ENCODE results near the gene ACSS1. TPM values are rescaled to one million over a fixed set of nuclear protein-coding genes. Genes with fewer than 3 reads are reported as not detected.

ACSS1 gene
- total and polyA plus RNA-seq, 2 of the 8 experiments (the other 6 are each of a cell fraction or from before 2014, with no cell fraction given): 2.6 to 3.4 TPM

GRCh38 chr20:25088267-25088666 is 30.3 kb upstream of the ACSS1 start:
- Histone ChIP-seq H2BK120ac (replicated peaks; ENCODE audit: low read depth, low read length) (no peak overlapping the region), H3K23ac (ENCODE audit: insufficient read length) (no peak overlapping the region), H3K4me1 (replicated peaks in 1 of 4; ENCODE audit: control insufficient read depth in 3 of 4, insufficient read depth in 4 of 4, low read length in 3 of 4) (peaks cover 0 to 10% (median 4%) of the 10 kb centered on the region in 4 experiments; a peak in 5 of 7 replicates), H3K18ac (ENCODE audit: extremely low read depth, low read length) (no peak overlapping the region), H3K9me3 (ENCODE audit: insufficient read depth in 2 of 2, low read depth in 1 of 2, low read length in 1 of 2) (no peaks in the 10 kb centered on the region), H2BK12ac (ENCODE audit: low read depth, low read length) (no peak overlapping the region), H3K4ac (replicated peaks; ENCODE audit: insufficient read length, low read depth, low read length) (no peak overlapping the region), H3K36me3 (ENCODE audit: control insufficient read depth in 2 of 4, insufficient read depth in 4 of 4, low read length in 3 of 4) (no peaks in the 10 kb centered on the region), H3K23me2 (ENCODE audit: low read depth, low read length) (peaks cover 2% of the 10 kb centered on the region; the same call in 1 of the 2 replicates), H3K4me2 (ENCODE audit: insufficient read depth in 1 of 2, low read depth in 2 of 2, low read length in 2 of 2) (no peak overlapping the region), H3K14ac (ENCODE audit: insufficient read length) (no peak overlapping the region), H3K27me3 (replicated peaks in 1 of 4; ENCODE audit: control insufficient read depth in 3 of 4, extremely low read depth in 1 of 4, insufficient read depth in 3 of 4, low read length in 3 of 4) (peaks cover 31 to 51% (median 41%) of the 10 kb centered on the region in 4 experiments), H2AFZ (ENCODE audit: low read length) (no peak overlapping the region), H3K27ac (ENCODE audit: low read depth, low read length) (no peak overlapping the region), H4K5ac (ENCODE audit: insufficient read length, low read depth, low read length) (no peak overlapping the region), H2BK15ac (ENCODE audit: low read length) (no peak overlapping the region), H4K91ac (replicated peaks; ENCODE audit: insufficient read length, low read length) (no peak overlapping the region), H3K79me2 (ENCODE audit: control insufficient read depth in 1 of 2, insufficient read depth in 2 of 2, low read length in 2 of 2) (no peaks in the 10 kb centered on the region), H3K4me3 (ENCODE audit: extremely low read depth in 1 of 4, insufficient read depth in 2 of 4, low read depth in 3 of 4, low read length in 4 of 4) (no peak overlapping the region), H2AK5ac (ENCODE audit: low read depth, low read length) (no peak overlapping the region), H2BK5ac (ENCODE audit: low read depth, low read length) (no peak overlapping the region), H3K9ac (replicated peaks in 1 of 4; ENCODE audit: extremely low read depth in 1 of 4, low read depth in 3 of 4, low read length in 3 of 4) (no peak overlapping the region), H4K20me1 (replicated peaks in 1 of 2; ENCODE audit: control insufficient read depth in 1 of 2, insufficient read depth in 2 of 2, low read length in 2 of 2) (peaks cover 2 to 4% of the 10 kb centered on the region in 2 experiments), H2BK20ac (ENCODE audit: low read length) (no peak overlapping the region), H4K8ac (ENCODE audit: extremely low read depth, insufficient read depth, low read length) (no peak overlapping the region; the same call in 1 of the 2 replicates), H3K79me1 (ENCODE audit: low read depth, low read length) (no peaks in the 10 kb centered on the region), H3K56ac (replicated peaks; ENCODE audit: insufficient read length, low read depth, low read length) (no peak overlapping the region)
- TF ChIP-seq SRF (IDR thresholded peaks at IDR 0.05; ENCODE audit: low read depth, low read length) (no peak), YY1 (IDR thresholded peaks at IDR 0.05; ENCODE audit: low read depth, low read length) (no peak), GABPA (IDR thresholded peaks at IDR 0.05; ENCODE audit: borderline replicate concordance, insufficient read depth, low read length) (no peak), CHD1 (IDR thresholded peaks at IDR 0.05; ENCODE audit: low read depth, low read length) (no peak)
- DNase-seq (ENCODE audit: low read depth in 1 of 2, low spot score in 2 of 2): no peak
- POLR2A ChIA-PET (ENCODE audit: partially characterized antibody): no interaction called here
- CTCF ChIA-PET (ENCODE audit: partially characterized antibody): no interaction called here
- WGBS, 2 experiments (ENCODE audit: extremely low coverage in 1 of 2, insufficient coverage in 1 of 2, insufficient read length in 1 of 2, insufficient replicate concordance in 2 of 2, low coverage in 1 of 2, low lambda C conversion rate in 2 of 2, missing lambda C conversion rate in 1 of 2): 72% methylated on average over 6 of the region's 6 CpGs; no CpG with 5 or more reads in 1 of the 2 experiments
- FAIRE-seq: no peak
